Measurements from ENCODE around the gene ZNF804B.

Gene ZNF804B

DNA sequence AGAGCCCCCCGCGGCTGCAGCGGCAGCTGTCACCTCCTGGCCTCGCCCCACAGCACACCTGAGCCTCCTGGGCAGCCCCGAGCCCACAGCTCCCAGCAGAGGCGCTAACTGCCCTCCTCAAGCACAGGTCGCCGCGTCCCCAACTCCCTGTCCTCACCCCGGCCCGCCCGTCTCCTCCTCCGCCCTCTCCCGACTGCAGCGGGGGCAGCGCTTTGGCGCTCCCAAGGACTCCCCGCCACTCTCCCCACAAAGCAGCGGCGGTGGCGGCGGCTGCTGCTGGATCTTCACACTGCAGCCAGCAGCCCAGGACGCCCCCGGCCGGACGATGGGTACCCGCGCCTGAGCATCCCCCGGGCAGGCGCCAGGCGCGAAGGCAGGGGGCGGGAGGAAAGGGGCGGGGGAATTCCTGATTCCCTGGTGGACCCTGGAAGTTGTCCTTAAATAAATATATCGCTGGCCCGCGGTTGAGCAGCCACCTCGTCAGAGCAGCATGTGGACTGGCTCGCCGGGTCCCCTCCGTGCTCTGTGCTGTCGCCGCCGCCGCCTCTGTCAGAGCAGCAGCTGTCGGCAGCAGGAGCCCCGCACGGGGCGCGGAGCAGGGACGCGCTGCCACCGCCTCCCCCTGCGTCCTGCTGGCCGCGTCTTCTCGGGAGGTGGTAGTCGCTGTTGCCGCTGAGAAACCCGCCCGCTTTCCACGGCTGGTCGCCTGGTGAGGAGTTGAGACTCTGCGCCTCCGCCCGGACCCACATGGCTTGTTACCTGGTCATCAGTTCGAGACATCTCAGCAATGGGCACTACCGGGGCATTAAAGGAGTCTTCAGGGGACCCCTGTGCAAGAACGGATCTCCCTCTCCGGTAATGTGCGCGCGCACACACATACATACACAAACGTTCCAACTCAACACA is at the start of gene ZNF804B:
ZNF804B (plus strand) TSS at position 471 of the 906 bp plus-strand sequence; CDS start at position 748, 277 bp downstream.
- DNase-seq (ENCODE audit: low read depth) = no peak

DNA sequence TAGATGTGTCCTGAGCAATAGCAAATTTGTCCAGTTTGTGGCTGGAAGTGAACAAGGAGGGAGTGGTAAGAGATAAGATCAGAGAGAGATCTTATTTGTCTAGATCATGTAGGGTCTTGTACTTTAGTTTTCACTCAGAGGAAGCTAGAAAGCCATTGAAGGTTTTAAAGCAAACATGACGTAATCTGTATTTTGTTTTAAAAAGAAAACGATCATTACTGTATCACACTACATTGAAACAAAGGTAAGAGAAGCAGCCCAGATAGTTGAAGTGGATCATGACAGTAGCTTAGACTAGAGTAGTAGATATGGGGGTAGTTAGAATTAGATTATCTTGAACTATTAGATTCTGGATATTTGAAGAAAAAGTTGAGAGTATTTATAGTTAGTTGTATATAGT is 23.6 kb upstream of the ZNF804B start:
- no peak for DNase-seq (ENCODE audit: low read depth)

DNA sequence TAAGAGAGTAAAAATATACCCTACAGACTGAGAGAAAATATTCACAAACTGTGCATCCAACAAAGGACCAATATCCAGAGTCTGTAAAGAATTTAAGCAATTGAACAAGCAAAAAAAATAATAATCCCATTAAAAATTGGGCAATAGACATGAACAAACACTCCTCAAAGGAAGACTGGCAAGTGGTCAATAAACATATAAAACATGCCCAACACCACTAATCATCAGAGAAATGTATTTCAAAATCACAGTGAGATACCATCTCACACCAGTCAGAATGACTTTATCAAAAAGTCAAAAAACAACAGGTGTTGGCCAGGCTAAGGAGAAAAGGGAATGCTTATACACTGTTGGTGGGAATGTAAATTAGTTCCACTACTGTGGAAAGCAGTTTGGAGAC is 21.9 kb upstream of the ZNF804B start:
- DNase-seq (ENCODE audit: low read depth) = no peak

DNA sequence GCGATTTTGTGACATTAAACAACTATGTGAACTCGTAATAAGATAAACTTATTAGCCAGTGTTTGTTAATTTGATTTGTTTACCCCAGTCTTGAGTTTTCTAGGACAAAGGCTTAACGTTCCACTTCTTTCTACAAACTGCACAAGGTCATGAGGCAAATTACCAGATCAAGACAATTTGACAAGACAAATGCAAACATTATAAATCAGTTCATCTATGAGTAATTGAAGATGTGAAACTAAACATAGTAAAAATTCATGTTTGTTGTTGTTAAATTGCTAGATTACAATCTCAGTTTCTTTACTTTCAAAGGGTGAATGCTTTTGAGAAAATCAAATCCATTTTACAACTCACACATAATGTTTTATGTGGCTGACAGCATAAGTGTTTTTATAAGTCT is 13.4 kb upstream of the ZNF804B start:
- no peak for DNase-seq (ENCODE audit: low read depth)

DNA sequence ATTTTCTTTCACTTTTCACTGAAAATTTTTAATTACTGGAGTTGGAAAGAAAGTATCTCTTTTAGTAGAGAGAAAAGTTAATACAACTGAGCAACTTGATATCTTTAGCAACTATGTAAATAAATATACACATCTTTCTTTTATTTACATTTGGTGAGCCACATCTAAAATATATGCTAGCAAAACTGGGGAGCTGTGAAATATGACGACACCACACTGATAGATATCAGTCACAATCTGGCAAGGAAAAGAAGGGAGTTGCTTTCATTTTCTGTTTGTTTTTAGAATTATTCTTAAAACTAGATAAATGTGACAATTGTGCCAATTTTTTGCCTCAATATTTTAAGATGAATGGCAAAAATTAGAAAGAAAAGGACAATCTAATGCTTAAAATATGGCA is 2.7 kb upstream of the ZNF804B start:
- no peak for DNase-seq (ENCODE audit: low read depth)

DNA sequence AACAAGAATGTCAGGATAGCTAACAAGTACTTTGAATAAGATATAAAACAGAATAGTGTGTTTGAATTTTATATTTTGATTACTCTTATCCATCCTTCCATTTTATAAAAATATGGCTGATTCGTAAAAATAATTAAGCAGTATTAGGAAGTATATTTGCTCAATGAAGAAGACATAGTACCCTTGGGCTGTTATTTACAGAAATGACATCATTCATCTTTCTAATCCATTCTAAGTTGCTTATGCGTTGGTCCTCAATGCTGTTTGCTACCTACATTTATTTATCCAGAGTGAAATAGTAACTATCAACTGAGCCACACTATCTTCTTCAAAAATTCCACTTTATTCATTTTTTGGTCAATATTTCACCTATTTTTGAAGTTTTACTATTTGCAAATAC is 2.1 kb upstream of the ZNF804B start:
- DNase-seq (ENCODE audit: low read depth) = no peak

DNA sequence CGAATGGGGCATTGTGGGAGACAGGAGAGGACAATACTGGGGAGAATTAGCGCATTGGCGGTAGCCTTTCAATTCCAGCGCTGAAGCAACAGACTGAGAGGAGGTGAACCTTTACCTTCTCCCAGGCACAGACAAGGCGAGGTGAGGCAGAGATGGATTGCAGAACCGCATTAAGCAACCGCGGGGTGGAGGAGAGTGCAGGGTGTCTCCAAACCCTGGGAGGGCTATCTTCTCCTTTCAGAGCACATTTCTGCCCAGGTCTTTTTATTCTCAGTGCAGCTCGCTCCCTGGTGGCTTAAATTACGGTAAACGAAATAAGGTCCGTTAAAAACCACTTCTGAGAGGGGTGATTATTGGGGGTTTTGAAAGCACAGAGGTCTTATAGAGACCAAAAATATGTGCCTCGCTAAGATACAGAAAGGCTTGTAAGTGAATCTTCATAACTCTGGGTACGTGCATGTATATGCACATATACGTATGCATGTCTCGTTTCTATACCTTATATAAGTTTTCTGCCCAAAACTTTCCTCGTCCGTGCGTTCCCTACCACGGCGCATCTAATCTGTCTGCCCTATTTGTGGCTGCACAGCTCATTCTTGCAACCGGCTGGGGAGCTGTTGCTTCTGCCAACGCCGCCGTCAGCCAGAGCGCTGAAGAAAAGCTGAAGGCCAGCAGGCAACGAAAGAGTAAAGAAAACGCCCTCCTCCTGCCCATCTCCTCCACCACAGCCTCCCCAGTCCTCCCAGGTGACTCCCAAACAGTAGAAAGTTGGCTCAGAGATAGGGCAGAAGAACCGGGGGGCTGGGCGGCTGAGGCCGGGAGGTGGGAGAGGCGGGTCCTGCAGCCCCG is 895 bp upstream of the ZNF804B start:
- no peak for DNase-seq (ENCODE audit: low read depth)

DNA sequence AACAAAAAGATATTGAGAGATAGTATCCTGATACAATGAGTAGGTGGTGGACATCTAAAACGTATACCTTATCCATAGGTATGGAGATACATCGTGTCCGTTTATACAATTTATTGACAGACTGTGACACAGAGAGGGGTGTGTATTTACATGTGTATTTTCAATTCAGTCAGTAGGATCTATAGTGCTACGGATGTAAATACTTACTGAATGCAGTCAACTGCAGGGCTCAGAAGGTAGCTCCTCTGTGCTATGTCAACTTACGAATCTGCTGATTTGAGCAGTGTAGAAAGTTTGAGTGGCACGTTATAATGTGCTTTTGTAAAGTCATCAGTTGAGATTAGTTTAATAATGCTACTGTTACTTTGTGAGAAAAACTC is 626 bp downstream of the ZNF804B start:
- no peak for DNase-seq (ENCODE audit: low read depth)

DNA sequence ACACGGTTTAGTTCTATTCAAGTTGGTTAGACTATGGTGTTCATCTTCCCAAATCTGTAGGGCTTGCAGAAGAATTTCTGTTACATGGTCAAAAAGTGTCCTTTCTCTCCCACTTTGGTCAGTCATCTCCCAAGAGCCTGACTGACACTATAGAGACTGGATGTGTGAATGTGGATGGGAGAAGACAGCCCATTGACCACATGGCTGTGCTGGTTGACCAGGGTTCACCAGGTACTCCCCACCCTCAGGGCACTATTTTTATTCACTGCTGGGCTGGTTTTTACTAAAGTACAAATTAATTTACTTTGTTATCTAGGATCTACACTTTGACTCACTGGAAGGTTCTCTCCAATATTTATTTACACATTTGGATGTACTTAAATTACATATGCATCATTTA is 2.3 kb downstream of the ZNF804B start:
- no peak for DNase-seq (ENCODE audit: low read depth)

DNA sequence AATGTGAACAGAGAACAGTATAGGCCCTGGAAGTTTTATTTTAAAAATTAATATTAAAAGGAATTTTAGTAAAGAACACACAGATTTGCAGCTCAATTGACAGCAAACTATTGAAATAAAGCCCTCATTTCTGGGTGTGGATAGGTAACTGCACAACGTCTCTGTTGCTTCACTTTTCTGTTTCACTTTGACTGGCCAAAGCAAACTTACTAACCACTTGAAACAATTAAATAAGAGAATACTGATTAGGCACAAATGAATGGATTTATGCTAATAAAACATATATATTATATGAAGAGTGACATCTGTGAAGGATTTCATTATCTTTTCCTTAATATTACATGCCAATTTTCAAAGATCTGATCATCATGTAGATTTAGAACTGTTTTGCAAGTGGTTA is 11.9 kb downstream of the ZNF804B start:
- DNase-seq (ENCODE audit: low read depth) = no peak

DNA sequence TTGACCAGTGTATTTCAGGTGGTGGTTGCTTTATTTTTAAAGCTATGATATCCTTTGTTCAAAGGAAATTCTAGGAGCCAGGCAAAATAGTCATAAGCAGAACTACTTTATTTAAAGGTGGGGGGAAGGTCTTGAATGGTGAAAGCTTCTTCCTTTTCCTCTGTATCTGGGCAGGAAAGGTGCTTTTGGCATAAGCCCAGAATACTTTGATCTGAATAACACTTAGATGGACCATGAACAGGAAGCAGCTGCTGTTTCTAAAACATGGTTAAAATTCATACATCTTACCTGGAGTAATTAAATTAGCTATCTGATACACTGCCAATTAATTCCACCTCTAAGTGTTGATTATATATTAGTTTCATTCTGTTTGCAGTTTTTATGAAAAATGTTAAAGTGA is 13.3 kb downstream of the ZNF804B start:
- no peak for DNase-seq (ENCODE audit: low read depth)

DNA sequence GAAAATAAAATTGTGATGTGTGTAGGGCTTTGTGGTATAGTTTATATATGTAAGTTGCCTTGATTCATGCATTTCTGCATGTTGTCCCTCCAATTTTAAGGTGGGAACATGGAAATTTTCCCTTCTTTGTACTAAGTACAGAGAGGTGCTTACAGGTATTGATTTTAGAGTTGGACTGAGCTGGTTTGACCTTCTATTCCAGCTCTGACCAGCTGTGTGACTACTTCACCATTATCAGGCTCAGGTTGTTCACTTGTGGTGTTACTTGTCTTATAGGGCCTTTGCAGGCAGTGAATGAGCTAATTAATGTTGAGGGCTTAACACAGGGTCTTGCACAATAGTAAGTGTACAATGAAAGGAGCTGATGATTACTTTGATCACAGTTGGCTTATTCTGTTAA is 16.3 kb downstream of the ZNF804B start:
- DNase-seq (ENCODE audit: low read depth) = no peak

DNA sequence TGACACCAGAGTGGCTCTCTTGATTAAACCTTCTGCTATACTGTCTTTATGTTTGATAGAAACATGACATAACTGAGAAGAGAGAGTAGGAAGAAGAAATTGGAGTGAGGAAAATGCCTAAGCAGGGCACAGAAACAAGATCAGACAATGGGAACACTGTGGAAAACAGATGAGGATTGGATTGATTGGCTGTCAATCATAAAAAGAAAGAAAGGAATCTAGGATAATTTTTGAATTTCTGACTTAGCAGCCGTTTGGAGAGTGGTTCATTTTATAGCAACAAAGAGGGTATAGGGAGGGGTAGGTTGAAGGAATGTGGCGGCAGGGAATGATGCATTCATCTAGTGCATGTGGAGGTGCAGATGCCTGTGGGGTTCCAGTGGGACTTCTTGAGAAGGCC is 28.3 kb downstream of the ZNF804B start:
- DNase-seq (ENCODE audit: low read depth) = no peak

DNA sequence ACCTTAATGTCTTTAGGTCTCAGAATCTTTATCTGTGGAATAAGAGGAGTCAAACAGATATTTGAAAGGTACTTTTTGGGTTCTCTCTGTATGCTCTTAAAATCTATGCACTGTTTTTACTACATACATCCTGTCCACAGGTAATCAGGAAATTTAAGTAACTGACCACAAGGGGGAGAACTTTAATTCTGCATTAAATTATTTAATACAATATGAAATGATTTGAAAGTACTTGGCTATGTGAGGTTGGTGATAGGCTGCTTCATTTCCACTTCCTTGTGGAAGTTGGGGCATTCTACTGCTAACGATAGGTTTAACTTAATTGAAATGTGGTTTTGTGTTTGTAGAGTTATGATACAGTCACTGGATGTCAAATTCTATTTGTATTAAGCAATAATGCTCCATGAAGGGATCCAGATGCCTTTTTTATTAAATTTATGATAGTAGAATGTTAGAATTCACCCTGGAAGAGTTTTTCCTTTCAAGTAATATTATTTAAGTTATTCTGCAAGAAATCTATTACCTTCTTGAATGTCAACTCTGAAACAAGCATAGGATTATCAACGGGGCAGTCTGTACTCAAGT is 30.1 kb downstream of the ZNF804B start:
- no peak for DNase-seq (ENCODE audit: low read depth)

DNA sequence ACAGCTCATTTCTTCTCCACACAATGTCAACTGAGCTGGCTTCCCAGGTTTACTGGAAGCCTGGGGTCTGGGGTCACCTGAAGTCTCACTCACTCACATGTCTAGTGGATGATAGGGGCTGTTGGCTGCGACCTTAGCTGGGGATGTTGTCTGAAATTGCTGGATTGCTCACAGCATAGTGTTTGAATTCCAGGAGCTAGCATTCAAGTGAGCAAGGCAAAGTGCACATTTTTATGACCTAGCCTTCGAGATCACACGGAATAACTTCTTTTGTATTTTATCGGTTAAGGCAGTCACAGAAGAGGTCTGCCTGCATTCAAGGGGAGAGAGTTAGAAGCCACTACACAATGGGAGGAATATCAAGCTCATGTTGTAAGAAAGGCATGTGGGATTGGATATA is 32.4 kb downstream of the ZNF804B start:
- DNase-seq (ENCODE audit: low read depth) = no peak

DNA sequence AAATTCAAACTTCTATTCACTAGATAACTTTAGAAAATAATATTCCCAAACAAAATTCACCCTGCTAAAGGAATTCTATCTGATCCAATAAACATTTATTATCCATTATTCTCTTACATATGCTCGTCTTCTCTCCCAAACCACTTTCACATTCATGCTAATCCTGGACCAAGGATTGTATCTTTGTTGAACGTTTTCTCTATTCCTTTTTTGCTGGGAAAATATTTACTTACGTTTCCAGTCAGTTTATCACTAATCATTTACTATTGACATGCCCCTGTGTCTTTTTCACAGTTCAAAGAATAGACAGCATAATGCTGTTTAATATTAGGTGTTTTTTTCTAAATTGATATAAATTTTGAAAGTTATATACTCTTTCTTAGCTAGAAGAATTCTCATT is 32.9 kb downstream of the ZNF804B start:
- DNase-seq (ENCODE audit: low read depth) = no peak

DNA sequence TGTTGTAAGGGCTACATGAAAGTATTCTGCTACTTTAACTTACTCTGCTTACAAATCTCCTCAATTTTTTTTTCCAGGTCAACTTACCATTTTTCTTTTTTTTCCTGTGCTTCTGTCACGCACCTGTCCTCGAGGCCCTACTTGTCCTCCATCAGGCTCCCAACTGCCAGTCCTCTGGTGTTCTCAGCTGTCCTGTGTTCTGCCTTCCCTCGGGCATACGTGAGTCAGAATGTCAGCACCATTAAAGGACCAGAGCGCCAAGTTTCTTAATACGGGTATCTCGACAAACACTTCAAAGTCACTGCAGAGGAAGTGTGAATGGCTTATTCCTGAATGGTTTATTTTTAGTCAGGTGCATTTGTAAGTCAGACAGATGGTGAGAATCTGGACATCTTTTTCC is 36.1 kb downstream of the ZNF804B start, which contains the start of gene TEX47:
TEX47 (minus strand) TSS at position 185 of the 400 bp plus-strand sequence. CDS start 795 bp downstream, outside the sequence.
- DNase-seq (ENCODE audit: low read depth) = no peak

DNA sequence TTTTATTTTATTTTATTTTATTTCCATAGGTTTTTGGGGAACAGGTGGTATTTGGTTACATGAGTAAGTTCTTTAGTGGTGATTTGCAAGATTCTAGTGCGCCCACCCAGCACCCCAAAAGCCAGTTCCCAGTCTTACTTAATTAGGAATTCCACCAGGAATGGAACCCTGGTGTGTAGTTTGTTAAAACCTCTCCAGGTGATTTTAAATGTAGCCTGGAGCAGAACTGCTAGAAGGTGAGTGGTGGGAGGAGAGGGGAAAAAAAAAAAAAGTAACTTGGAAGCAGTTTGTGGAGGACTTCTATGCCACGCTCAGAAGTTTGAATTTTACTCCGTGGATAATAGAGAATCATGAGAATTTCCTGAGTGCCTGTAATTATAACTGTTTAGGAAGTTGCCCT is 41.5 kb downstream of the ZNF804B start:
- DNase-seq (ENCODE audit: low read depth) = no peak

DNA sequence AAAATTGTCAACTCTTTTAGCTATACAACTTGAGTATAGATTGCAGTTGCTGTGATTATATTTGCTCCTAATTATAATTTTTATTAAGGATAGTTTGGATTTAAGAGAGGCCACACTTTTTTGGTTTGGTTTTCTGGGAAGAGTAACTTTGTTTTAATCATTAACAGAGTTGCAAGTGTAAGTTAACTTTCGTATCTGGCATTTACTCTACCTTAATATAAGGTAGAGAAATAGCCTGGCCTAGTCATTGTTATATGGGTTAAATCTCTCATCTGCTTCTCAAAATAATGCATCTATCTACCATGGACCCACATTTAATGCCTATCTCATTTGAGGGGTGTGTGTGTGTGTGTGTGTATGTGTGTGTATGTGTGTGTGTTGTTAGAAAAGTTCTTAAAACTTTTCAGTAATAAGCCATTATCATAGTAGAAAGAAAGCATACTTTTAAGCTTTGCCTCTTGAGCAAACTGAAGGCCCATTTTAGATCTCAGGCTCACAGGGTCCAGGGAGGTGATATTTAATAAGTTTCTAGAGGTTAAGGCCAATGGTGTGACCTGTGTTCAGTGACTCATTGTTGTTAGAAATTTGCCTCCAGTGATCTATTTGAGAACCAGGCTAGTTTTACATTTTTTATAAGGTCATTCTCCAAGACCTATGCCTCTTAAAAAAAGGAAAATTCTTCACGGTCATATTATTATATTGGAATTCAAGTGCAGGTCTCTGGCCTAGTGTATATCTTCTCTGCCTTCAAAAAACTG is 47.0 kb downstream of the ZNF804B start:
- DNase-seq (ENCODE audit: low read depth) = no peak

DNA sequence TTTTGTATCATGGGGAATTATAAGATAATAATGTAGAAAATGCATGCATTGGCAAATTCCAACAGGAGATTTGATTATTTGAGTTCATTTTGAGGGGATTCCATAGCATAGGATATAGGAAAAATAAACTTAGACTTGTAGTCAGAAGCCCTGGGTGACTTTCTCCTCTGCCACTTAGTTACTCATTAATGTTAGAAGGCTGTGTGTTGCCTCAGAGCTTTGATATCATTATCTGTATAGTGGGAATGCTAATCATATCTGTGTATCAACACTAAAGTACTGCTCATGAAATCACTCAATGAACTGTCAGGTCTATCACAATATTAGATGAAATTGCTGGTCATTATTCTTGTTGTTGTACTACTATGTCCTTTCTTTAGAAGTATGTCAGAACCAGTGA is 59.1 kb downstream of the ZNF804B start:
- DNase-seq (ENCODE audit: low read depth) = no peak

DNA sequence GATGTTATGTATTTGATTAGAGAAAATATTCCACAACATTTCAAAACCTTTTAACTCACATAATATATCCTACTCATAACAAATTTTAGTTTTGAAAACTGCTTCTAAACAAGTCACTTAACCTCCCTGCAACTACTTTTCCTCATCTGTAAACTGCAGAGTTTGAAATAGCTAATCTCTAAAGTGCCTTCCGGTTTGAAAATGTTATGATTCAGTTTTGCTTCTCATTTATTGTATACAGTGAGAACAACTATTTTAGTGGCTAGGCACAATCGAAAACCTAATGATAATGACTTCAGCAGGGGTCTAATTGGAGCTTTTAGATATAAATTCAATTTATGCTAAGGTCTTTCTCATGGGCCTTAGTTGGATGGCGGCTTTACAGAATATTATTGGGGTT is 66.7 kb downstream of the ZNF804B start:
- no peak for DNase-seq (ENCODE audit: low read depth)

DNA sequence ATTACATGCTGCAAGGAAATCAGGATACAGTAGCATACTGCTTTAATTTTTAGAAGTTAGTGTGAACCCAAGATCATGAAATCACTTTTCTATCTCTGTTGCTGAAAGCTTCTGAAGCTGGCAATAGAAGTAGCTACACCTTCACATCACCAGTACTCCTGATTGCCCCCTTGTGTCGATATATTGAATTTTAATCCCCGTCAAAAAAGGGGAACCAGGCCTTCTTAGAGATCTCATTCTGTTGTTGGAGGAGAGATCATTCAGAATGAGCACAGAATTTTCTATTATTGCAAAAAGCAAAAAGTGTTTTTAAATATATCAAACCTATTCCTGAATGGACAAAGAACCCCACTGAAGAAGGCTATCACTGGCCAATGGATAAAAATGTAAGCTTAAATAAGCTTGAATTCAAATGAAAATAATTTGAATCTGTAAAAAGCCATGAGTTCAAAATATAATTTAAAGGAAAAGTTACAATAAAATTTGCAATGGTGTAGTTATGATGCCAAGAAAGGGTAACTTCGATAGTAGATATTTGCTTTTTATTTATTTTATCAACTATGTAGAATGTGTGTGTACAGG is 75.7 kb downstream of the ZNF804B start:
- no peak for DNase-seq (ENCODE audit: low read depth)

Measured in GM04504 (cell line).